Liver (tissue), 9 donors: ENCODE results near the gene GPR37. TPM values are rescaled to one million over a fixed set of nuclear protein-coding genes. Genes with fewer than 3 reads are reported as not detected.

Experiments
- DNase-seq: peaks from one replicate; pipeline ENCODE4 v3.0.0-alpha.2; 2017; ENCODE audit warnings: low spot score
- H3K27ac ChIP-seq, 2 donors: one replicate each; pipeline ENCODE4 v1.7.0; 2013; ENCODE audit warnings: inconsistent platforms in 2 of 2, low read length in 2 of 2, control low read depth in 1 of 2, low read depth in 1 of 2, mild to moderate bottlenecking in 1 of 2
- H3K27me3 ChIP-seq, 4 donors: one replicate each; pipeline versions ENCODE4 v1.6.1 to v1.7.0; 2013; ENCODE audit warnings: low read length in 3 of 4, inconsistent platforms in 1 of 4, mild to moderate bottlenecking in 1 of 4, moderate library complexity in 1 of 4; ENCODE audit not compliant: control insufficient read depth in 4 of 4, insufficient read depth in 4 of 4
- H3K36me3 ChIP-seq, 4 donors: one replicate each; pipeline versions ENCODE4 v1.6.1 to v1.7.0; 2013; ENCODE audit warnings: low read length in 3 of 4, mild to moderate bottlenecking in 3 of 4, low read depth in 1 of 4, moderate library complexity in 1 of 4; ENCODE audit not compliant: control insufficient read depth in 4 of 4, insufficient read depth in 3 of 4
- H3K4me1 ChIP-seq, 4 donors: one replicate each; pipeline versions ENCODE4 v1.6.1 to v1.7.0; 2013; ENCODE audit warnings: low read length in 3 of 4, mild to moderate bottlenecking in 3 of 4, moderate library complexity in 1 of 4; ENCODE audit not compliant: control insufficient read depth in 4 of 4, insufficient read depth in 4 of 4
- H3K4me3 ChIP-seq, 3 donors: one replicate each; pipeline versions ENCODE4 v1.6.1 to v1.7.0; 2013; ENCODE audit warnings: low read length in 3 of 3, control low read depth in 1 of 3, low read depth in 1 of 3, mild to moderate bottlenecking in 1 of 3
- H3K9ac ChIP-seq, 2 donors: one replicate each; pipeline ENCODE4 v1.7.0; 2013; ENCODE audit warnings: low read length in 2 of 2, mild to moderate bottlenecking in 2 of 2, moderate library complexity in 2 of 2, control low read depth in 1 of 2, low read depth in 1 of 2
- H3K9me3 ChIP-seq, 4 donors: one replicate each; pipeline versions ENCODE4 v1.6.1 to v1.7.0; 2013; ENCODE audit warnings: low read length in 3 of 4; ENCODE audit not compliant: control insufficient read depth in 4 of 4
- CTCF ChIP-seq: fragments of 150-350 bp; IDR thresholded peaks from 2 replicates; pipeline ENCODE4 v1.5.1; 2017; ENCODE audit warnings: improper control_type of control experiment, low read depth, low read length; ENCODE audit not compliant: missing input control
- EGR1 ChIP-seq, 2 donors: IDR thresholded peaks; 2 replicates each; pipeline ENCODE4 v1.6.1; 2016 to 2018; ENCODE audit warnings: antibody characterized with exemption in 2 of 2, low read depth in 2 of 2
- FOXA1 ChIP-seq: IDR thresholded peaks from 2 replicates; pipeline ENCODE4 v1.6.1; 2016; ENCODE audit warnings: antibody characterized with exemption
- FOXA2 ChIP-seq: IDR thresholded peaks from 2 replicates; pipeline ENCODE4 v1.6.1; 2016; ENCODE audit warnings: antibody characterized with exemption
- GABPA ChIP-seq, 2 donors: IDR thresholded peaks in 1 of 2; conservative IDR thresholded peaks in 1 of 2; 2 replicates each; pipeline ENCODE4 v1.6.1; 2016; ENCODE audit warnings: antibody characterized with exemption in 2 of 2, mild to moderate bottlenecking in 1 of 2, moderate library complexity in 1 of 2
- HNF4A ChIP-seq, 2 donors: conservative IDR thresholded peaks; 2 replicates each; pipeline ENCODE4 v1.6.1; 2016; ENCODE audit warnings: antibody characterized with exemption in 2 of 2, mild to moderate bottlenecking in 2 of 2
- HNF4G ChIP-seq: IDR thresholded peaks from 2 replicates; pipeline ENCODE4 v1.6.1; 2016; ENCODE audit warnings: antibody characterized with exemption
- JUND ChIP-seq, 2 donors: IDR thresholded peaks; 2 replicates each; pipeline ENCODE4 v1.6.1; 2016; ENCODE audit warnings: antibody characterized with exemption in 2 of 2
- MAX ChIP-seq: IDR thresholded peaks from 2 replicates; pipeline ENCODE4 v1.6.1; 2016; ENCODE audit warnings: antibody characterized with exemption
- NR2F2 ChIP-seq: IDR thresholded peaks from 2 replicates; pipeline ENCODE4 v1.6.1; 2016; ENCODE audit warnings: antibody characterized with exemption
- RAD21 ChIP-seq, 2 donors: IDR thresholded peaks; 2 replicates each; pipeline ENCODE4 v1.6.1; 2016; ENCODE audit warnings: antibody characterized with exemption in 2 of 2, mild to moderate bottlenecking in 2 of 2
- REST ChIP-seq: IDR thresholded peaks from 2 replicates; pipeline ENCODE4 v1.6.1; 2016; ENCODE audit warnings: antibody characterized with exemption, mild to moderate bottlenecking
- RXRA ChIP-seq, 2 donors: IDR thresholded peaks; 2 replicates each; pipeline ENCODE4 v1.6.1; 2017 to 2018; ENCODE audit warnings: antibody characterized with exemption in 2 of 2, mild to moderate bottlenecking in 1 of 2
- SP1 ChIP-seq: IDR thresholded peaks from 2 replicates; pipeline ENCODE4 v1.6.1; 2018; ENCODE audit warnings: antibody characterized with exemption, mild to moderate bottlenecking
- TAF1 ChIP-seq: conservative IDR thresholded peaks from 2 replicates; pipeline ENCODE4 v1.6.1; 2016; ENCODE audit warnings: antibody characterized with exemption, mild to moderate bottlenecking
- ZBTB33 ChIP-seq: IDR thresholded peaks from 2 replicates; pipeline ENCODE4 v1.6.1; 2016; ENCODE audit warnings: antibody characterized with exemption
- WGBS: extraction: QIAGEN DNeasy Blood & Tissue Kit; methylation state at CpG from one replicate; pipeline ENCODE4 v1.1.7; 2013; 5-methylcytosine and 5-hydroxymethylcytosine counted together
- polyA plus RNA-seq, 2 donors: library from polyadenylated mRNA; stranded (reverse) in 1 of 2; unstranded in 1 of 2; fragments of 200-250 nt in 1 of 2; fragments of >200 nt in 1 of 2; fragmentation: Nextera tagmentation in 1 of 2; extraction: Ambion mirVana in 1 of 2; gene quantifications; one replicate each; pipeline versions ENCODE4 v1.2.1 to v1.2.3, GENCODE V29; 2013 to 2015
- total RNA-seq, 2 donors: library from RNA; depleted of rRNA; stranded (reverse); fragments of >200 nt; gene quantifications; one replicate each; pipeline ENCODE4 v1.2.3, GENCODE V29; 2014
- donor health status: healthy.
- donor health status: healthy.
- donor health status: healthy.
- donor health status: healthy.
- donor health status: healthy.

Gene GPR37
- total RNA-seq (10 to 100 TPM in 1 of 2 donors, under 1 TPM in 1; 0.33 to 12.0 TPM), polyA plus RNA-seq (10 to 100 TPM in 1 of 2 donors, 1 to 10 TPM in 1; 5.9 to 11.5 TPM)

- WGBS: 4% methylated on average over 81 of the region's 81 CpGs
- peak; percentile 38 for DNase-seq
- no peaks in the 10 kb centered on the region for H3K27me3 ChIP-seq
- peak within 1 kb of the TSS in 1 of 2 donors; percentile 39 for H3K9ac ChIP-seq
- H3K27ac ChIP-seq: peak within 1 kb of the TSS; percentile 83
- H3K9me3 ChIP-seq: no peaks in the 10 kb centered on the region
- peak within 1 kb of the TSS; percentile 74 to 95 (median 89) for H3K4me3 ChIP-seq
- H3K4me1 ChIP-seq: peaks cover 9 to 36% (median 19%) of the 10 kb centered on the region in 4 donors
- peak; percentile 19 for TF ChIP-seq SP1
- TF ChIP-seq FOXA2: no peak
- TF ChIP-seq TAF1: peak; percentile 80
- TF ChIP-seq HNF4A (conservative IDR thresholded peaks at IDR 0.05): no peak
- TF ChIP-seq REST: peak; percentile 40
- TF ChIP-seq EGR1 (IDR thresholded peaks at IDR 0.05; ENCODE audit: low read depth in 2 of 2): peak; percentile 17 to 65
- TF ChIP-seq CTCF: peak; percentile 20
- TF ChIP-seq RAD21 (IDR thresholded peaks at IDR 0.05): peak; percentile 58 to 74
- no peaks in the 10 kb centered on the region for H3K36me3 ChIP-seq
Observed at GRCh38 chr7:124765401-124766352, at the start of gene GPR37. Gene GPR37 (minus strand): TSS chr7:124765792. CDS start chr7:124764976, 816 bp downstream.

- no peak for DNase-seq
- Histone ChIP-seq H3K4me1 (no peaks in the 10 kb centered on the region), H3K9me3 (no peaks in the 10 kb centered on the region), H3K36me3 (no peaks in the 10 kb centered on the region), H3K4me3 (no peak overlapping the region), H3K9ac (no peak overlapping the region), H3K27ac (no peak overlapping the region), H3K27me3 (no peaks in the 10 kb centered on the region)
- WGBS: 73% methylated on average over 2 of the region's 2 CpGs
- TF ChIP-seq GABPA (IDR thresholded peaks at IDR 0.05 in 1 of 2, conservative IDR thresholded peaks at IDR 0.05 in 1 of 2) (no peak), SP1 (no peak), JUND (IDR thresholded peaks at IDR 0.05) (no peak), NR2F2 (no peak), MAX (no peak), FOXA2 (no peak), RXRA (IDR thresholded peaks at IDR 0.05) (no peak), EGR1 (IDR thresholded peaks at IDR 0.05; ENCODE audit: low read depth in 2 of 2) (no peak), HNF4A (conservative IDR thresholded peaks at IDR 0.05) (no peak), FOXA1 (no peak), HNF4G (no peak), REST (no peak), ZBTB33 (no peak)
Observed at GRCh38 chr7:124813994-124814798, 48.6 kb upstream of the GPR37 start.
